Measurements from ENCODE around the gene MRM3. TPM values are rescaled to one million over a fixed set of nuclear protein-coding genes. Genes with fewer than 3 reads are reported as not detected.
"Not testable (repeated sequence)": the region's sequence is repeated elsewhere in the genome, so short reads cannot be mapped to it uniquely, and the experiment has no call there.

The MRM3 gene
- total RNA-seq, 4 donors from 2014 or later = 17.4 to 25.9 (median 23.9) TPM

DNA sequence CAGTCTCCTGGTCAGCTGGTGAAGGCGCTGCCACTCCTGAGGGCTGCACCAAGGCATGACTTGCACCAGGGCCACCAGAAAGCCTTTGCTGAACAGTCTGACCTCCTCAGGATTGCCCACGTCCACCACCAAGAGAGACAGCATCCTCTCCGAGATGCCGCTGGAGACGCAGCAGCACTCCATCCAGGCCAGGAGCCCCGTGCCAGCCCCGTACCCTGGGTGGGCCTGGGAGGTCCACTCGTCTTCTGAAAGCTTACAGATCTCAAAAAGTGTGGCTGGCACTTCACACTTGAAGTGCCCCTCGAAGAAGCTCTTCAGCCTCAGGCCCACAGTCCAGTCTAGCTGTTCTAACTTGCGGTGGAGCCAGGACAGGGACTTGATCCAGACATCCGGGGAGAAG lies 36.7 kb upstream of the MRM3 start:
- peaks cover 38 to 82% (median 78%) of the 10 kb centered on the region in 4 donors for H3K36me3 ChIP-seq
- peaks cover under 1 to 10% (median 6%) of the 10 kb centered on the region in 4 donors for H3K4me1 ChIP-seq
- TF ChIP-seq, protein P1, sequence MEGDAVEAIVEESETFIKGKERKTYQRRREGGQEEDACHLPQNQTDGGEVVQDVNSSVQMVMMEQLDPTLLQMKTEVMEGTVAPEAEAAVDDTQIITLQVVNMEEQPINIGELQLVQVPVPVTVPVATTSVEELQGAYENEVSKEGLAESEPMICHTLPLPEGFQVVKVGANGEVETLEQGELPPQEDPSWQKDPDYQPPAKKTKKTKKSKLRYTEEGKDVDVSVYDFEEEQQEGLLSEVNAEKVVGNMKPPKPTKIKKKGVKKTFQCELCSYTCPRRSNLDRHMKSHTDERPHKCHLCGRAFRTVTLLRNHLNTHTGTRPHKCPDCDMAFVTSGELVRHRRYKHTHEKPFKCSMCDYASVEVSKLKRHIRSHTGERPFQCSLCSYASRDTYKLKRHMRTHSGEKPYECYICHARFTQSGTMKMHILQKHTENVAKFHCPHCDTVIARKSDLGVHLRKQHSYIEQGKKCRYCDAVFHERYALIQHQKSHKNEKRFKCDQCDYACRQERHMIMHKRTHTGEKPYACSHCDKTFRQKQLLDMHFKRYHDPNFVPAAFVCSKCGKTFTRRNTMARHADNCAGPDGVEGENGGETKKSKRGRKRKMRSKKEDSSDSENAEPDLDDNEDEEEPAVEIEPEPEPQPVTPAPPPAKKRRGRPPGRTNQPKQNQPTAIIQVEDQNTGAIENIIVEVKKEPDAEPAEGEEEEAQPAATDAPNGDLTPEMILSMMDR (IDR thresholded peaks at IDR 0.05) = no peak
- no peak for TF ChIP-seq EP300 (IDR thresholded peaks at IDR 0.05)
- no peak for TF ChIP-seq POLR2A (IDR thresholded peaks at IDR 0.05; ENCODE audit: low read depth)
- TF ChIP-seq POLR2AphosphoS5 (IDR thresholded peaks at IDR 0.05) = no peak
- intact Hi-C loops (cut with DNase I) = no loop called here
- H3K4me3 ChIP-seq = no peak overlapping the region
- H3K9me3 ChIP-seq = no peaks in the 10 kb centered on the region
- no peaks in the 10 kb centered on the region for H3K27me3 ChIP-seq
- no peak for DNase-seq (ENCODE audit: extremely low spot score)
- H3K27ac ChIP-seq (replicated peaks in 1 of 4) = no peak overlapping the region
- 96% methylated on average over 9 of the region's 11 CpGs for WGBS

DNA sequence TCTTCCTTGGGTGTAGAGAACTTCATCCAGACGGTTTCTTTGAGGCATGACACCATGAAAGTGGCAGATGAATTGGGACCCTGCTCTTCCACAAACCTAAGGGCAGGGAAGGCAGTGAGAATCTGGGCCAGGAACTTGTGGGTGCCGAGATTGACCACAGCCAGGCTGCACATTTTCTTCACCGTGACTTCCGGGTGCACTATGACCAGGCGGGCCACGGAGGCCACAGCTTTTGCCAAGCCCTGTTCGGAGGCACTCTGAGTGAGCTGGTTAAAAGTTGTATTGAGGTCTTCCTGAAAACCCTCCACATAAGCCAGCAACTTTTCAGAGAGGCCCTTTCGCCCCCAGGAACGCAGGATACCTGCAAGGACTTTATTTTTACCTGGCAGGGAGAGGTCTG lies 36.0 kb upstream of the MRM3 start:
- Histone ChIP-seq H3K4me3 (no peak overlapping the region), H3K4me1 (peaks cover 8 to 18% (median 14%) of the 10 kb centered on the region in 4 donors), H3K36me3 (peaks cover 34 to 74% (median 70%) of the 10 kb centered on the region in 4 donors), H3K9me3 (no peaks in the 10 kb centered on the region), H3K27me3 (no peaks in the 10 kb centered on the region), H3K27ac (replicated peaks in 1 of 4) (no peak overlapping the region)
- intact Hi-C loops (cut with DNase I) = no loop called here
- no peak for DNase-seq (ENCODE audit: extremely low spot score)
- TF ChIP-seq EP300 (IDR thresholded peaks at IDR 0.05) = no peak
- no peak for TF ChIP-seq POLR2AphosphoS5 (IDR thresholded peaks at IDR 0.05)
- no peak for TF ChIP-seq POLR2A (IDR thresholded peaks at IDR 0.05; ENCODE audit: low read depth)
- TF ChIP-seq, protein P1 (IDR thresholded peaks at IDR 0.05) = no peak
- 95% methylated on average over 7 of the region's 9 CpGs for WGBS

DNA sequence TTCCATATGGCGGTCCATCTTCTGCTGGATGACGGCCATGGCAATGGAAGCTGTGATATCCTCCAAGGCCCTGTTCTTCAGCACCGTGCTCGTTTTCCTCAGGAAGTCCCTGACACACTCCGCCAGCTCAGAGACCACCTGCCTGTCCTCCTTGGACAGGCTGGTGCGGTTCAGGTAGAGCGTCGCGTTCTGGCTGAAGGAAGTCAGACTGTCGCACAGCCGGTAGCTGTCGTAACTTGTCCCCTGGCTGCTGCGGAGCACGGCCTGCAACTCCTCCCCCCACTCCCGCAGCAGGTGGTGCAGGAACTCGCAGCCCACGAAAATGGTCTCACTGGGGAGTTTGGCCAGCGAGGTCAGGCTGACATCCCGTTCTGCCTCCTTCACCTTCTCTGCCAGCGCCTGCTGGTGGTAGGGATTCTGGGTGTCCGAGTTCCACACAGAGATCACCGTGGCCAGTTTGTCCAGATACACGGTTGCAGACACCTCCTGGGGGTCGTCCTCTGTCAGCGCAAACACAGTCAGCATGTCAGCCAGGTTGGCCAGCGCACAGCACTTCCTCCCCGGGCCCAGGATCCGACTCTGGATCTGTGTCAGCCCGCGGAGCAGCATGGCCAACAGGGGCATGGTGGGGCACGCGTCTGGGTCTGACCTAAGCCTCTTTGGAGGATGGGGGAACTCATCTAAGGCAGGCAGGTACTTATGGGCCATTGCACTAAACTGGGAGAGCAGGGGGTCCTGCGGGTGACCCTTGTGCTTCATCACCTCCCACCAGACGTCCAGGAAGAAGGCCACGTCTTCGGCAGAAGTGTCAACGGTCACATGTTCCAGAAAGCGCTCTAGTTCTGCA lies 35.1 kb upstream of the MRM3 start:
- DNase-seq (ENCODE audit: extremely low spot score) = no peak
- intact Hi-C loops (cut with DNase I) = no loop called here
- H3K27me3 ChIP-seq = no peaks in the 10 kb centered on the region
- peaks cover 11 to 24% (median 19%) of the 10 kb centered on the region in 4 donors for H3K4me1 ChIP-seq
- H3K27ac ChIP-seq (replicated peaks in 1 of 4) = no peak overlapping the region
- H3K4me3 ChIP-seq = no peak overlapping the region
- WGBS = 84% methylated on average over 17 of the region's 38 CpGs
- TF ChIP-seq POLR2AphosphoS5 (IDR thresholded peaks at IDR 0.05) = no peak
- TF ChIP-seq, protein P1 (IDR thresholded peaks at IDR 0.05) = no peak
- no peak for TF ChIP-seq POLR2A (IDR thresholded peaks at IDR 0.05; ENCODE audit: low read depth)
- no peak for TF ChIP-seq EP300 (IDR thresholded peaks at IDR 0.05)
- H3K9me3 ChIP-seq = no peaks in the 10 kb centered on the region
- peaks cover 34 to 66% (median 62%) of the 10 kb centered on the region in 4 donors for H3K36me3 ChIP-seq

DNA sequence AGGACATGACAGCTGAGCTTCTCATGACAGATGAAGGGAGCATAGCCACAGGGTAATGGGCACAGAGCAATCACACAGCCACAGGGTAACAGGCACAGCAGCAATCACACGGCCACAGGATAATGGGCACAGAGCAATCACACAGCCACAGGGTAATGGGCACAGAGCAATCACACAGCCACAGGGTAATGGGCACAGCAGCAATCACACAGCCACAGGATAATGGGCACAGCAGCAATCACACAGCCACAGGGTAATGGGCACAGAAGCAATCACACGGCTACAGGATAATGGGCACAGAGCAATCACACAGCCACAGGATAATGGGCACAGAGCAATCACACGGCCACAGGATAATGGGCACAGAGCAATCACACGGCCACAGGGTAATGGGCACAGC lies 33.5 kb upstream of the MRM3 start:
- Histone ChIP-seq H3K4me1 (peaks cover 14 to 31% (median 24%) of the 10 kb centered on the region in 4 donors), H3K36me3 (peaks cover 34 to 50% (median 48%) of the 10 kb centered on the region in 4 donors)
- intact Hi-C loops (cut with DNase I); DNase-seq (ENCODE audit: extremely low spot score); H3K27ac ChIP-seq (replicated peaks in 1 of 4); H3K4me3 ChIP-seq; H3K27me3 ChIP-seq; H3K9me3 ChIP-seq: not testable (repeated sequence)
- WGBS = 97% methylated on average over 3 of the region's 4 CpGs

DNA sequence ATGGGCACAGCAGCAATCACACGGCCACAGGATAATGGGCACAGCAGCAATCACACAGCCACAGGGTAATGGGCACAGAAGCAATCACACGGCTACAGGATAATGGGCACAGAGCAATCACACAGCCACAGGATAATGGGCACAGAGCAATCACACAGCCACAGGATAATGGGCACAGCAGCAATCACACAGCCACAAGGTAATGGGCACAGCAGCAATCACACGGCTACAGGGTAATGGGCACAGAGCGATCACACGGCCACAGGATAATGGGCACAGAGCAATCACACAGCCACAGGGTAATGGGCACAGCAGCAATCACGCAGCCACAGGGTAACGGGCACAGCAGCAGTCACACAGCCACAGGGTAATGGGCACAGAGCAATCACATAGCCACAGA lies 32.8 kb upstream of the MRM3 start:
- H3K4me3 ChIP-seq; DNase-seq (ENCODE audit: extremely low spot score); H3K27me3 ChIP-seq; H3K27ac ChIP-seq (replicated peaks in 1 of 4); intact Hi-C loops (cut with DNase I); H3K9me3 ChIP-seq: not testable (repeated sequence)
- Histone ChIP-seq H3K36me3 (peaks cover 29 to 42% (median 41%) of the 10 kb centered on the region in 4 donors), H3K4me1 (peaks cover 14 to 31% (median 24%) of the 10 kb centered on the region in 4 donors)
- 91% methylated on average over 7 of the region's 7 CpGs for WGBS

All from esophagus muscularis mucosa (tissue), 4 donors.